Activated CD8-positive, alpha-beta T cell treated with anti-CD3 and anti-CD28 coated beads, Interleukin-2, amount 10 ng/mL, durations not matched to agents 7 days and 5 days (primary cell): ENCODE data around the gene CDH13. TPM values are rescaled to one million over a fixed set of nuclear protein-coding genes. Genes with fewer than 3 reads are reported as not detected.

Experiments
- ATAC-seq: fragments of 150-1000 bp; cut with Tn5 transposase; one replicate; pipeline ENCODE4 v1.10.0; 2021; ENCODE audit warnings: moderate library complexity
- CTCF ChIA-PET: fragments of 350-600 bp; sonication (Branson Sonifier 250); formaldehyde crosslinking; loops from one replicate; lab custom pipeline; 2021; ENCODE audit warnings: antibody characterized with exemption; lab: Charles Lee
- POLR2A ChIA-PET: fragments of 350-600 bp; sonication (Branson Sonifier 250); formaldehyde crosslinking; loops from one replicate; lab custom pipeline; 2021; ENCODE audit warnings: antibody characterized with exemption; lab: Charles Lee
- DNase-seq: peaks from one replicate; pipeline ENCODE4 v3.0.0-alpha.2; 2020
- H3K27ac Mint-ChIP-seq: one replicate; pipeline ENCODE4 v1.8.0; 2021; ENCODE audit warnings: mild to moderate bottlenecking, mixed read lengths
- H3K27me3 Mint-ChIP-seq: one replicate; pipeline ENCODE4 v1.8.0; 2021; ENCODE audit warnings: low read depth, mixed read lengths
- H3K36me3 Mint-ChIP-seq: one replicate; pipeline ENCODE4 v1.8.0; 2021; ENCODE audit warnings: low read depth, mixed read lengths
- H3K4me1 Mint-ChIP-seq: one replicate; pipeline ENCODE4 v1.8.0; 2021; ENCODE audit warnings: low read depth, mixed read lengths
- H3K4me3 Mint-ChIP-seq: one replicate; pipeline ENCODE4 v1.8.0; 2021; ENCODE audit warnings: mild to moderate bottlenecking, mixed read lengths
- H3K9me3 Mint-ChIP-seq: one replicate; pipeline ENCODE4 v1.8.0; 2022; ENCODE audit warnings: mixed read lengths; ENCODE audit not compliant: insufficient read depth
- total RNA-seq, 2 experiments: library from RNA; stranded (reverse); gene quantifications; one replicate each; pipeline ENCODE4 v1.2.3, GENCODE V29; 2021

Gene CDH13
- total RNA-seq, 2 experiments from 2014 or later, result not detected

DNA sequence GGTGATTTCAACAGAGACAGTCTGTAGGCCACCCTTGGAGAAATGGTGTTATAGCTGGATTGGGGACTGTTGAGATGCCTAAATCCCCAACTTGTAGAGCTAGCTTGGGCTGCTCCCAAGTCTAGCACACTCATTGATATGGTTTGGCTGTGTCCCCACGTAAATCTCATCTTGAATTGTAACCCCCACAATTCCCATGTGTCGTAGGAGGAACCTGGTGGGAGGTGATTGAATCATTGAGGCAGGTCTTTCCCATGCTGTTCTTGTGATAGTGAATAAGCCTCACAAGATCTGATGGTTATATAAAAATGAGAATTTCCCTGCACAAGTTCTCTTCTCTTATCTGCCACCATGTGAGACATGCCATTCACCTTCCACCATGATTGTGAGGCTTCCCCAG is 536.0 kb downstream of the CDH13 start:
- ChIA-PET POLR2A (no interaction called here), CTCF (no interaction called here)
- no peak for DNase-seq
- Mint-ChIP-seq H3K9me3 (no peaks in the 10 kb centered on the region), H3K4me1 (no peaks in the 10 kb centered on the region), H3K4me3 (no peak overlapping the region), H3K27ac (no peak overlapping the region), H3K36me3 (no peaks in the 10 kb centered on the region), H3K27me3 (no peaks in the 10 kb centered on the region)
- no peak for ATAC-seq

DNA sequence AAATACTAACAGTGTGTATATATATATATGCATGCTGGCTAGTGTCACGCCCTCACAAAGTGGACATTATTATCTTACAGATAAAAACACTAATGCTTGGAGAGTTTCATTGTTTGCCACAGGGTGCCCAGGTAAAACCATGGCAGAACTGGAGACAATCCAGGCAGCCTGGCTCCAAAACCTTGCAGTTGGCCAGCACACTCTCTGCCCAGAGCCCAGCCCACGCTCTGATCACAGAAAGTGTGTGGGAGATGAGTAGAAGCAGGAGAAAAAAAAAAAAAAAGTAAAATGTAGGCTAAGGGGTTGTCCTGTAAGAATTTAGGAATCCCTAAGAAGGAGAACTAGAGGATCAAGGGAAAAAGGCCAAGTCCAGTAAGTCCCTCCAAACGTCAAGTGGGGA is 538.0 kb downstream of the CDH13 start:
- Mint-ChIP-seq H3K36me3 (no peaks in the 10 kb centered on the region), H3K27ac (no peak overlapping the region), H3K27me3 (no peaks in the 10 kb centered on the region), H3K4me3 (no peak overlapping the region), H3K9me3 (no peaks in the 10 kb centered on the region), H3K4me1 (no peaks in the 10 kb centered on the region)
- POLR2A ChIA-PET, result no interaction called here
- no peak for ATAC-seq
- DNase-seq, result no peak
- CTCF ChIA-PET, result no interaction called here

DNA sequence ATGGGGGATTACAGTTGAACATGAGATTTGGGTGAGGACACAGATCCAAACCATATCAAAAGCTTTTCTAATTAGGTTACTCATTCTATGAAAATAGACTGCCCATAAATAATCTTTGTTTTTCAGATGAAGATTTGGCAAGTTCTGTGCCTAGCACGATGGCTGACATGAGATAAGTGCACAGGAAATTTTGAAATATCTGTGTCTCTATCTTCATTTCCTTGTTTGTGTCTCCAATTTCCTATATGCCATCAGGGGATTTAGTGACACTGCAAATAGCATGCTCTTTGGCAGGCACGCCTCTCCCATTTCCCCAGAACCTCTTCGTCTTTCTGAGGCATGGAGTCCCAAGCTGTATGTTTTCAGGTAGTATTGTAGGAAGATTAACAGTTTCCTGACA is 544.6 kb downstream of the CDH13 start:
- Mint-ChIP-seq H3K4me1 (no peaks in the 10 kb centered on the region), H3K9me3 (no peaks in the 10 kb centered on the region), H3K36me3 (no peaks in the 10 kb centered on the region), H3K4me3 (no peak overlapping the region), H3K27me3 (no peaks in the 10 kb centered on the region), H3K27ac (no peak overlapping the region)
- ATAC-seq (no peak), DNase-seq (no peak)
- ChIA-PET POLR2A (no interaction called here), CTCF (no interaction called here)

GRCh38 chr16:83174671-83175070 is 547.9 kb downstream of the CDH13 start:
- ChIA-PET CTCF (no interaction called here), POLR2A (no interaction called here)
- ATAC-seq (no peak), DNase-seq (no peak)
- Mint-ChIP-seq H3K27me3 (no peaks in the 10 kb centered on the region), H3K4me3 (no peak overlapping the region), H3K27ac (no peak overlapping the region), H3K4me1 (no peaks in the 10 kb centered on the region), H3K9me3 (no peaks in the 10 kb centered on the region), H3K36me3 (no peaks in the 10 kb centered on the region)

GRCh38 chr16:83176802-83177201 is 550.0 kb downstream of the CDH13 start:
- DNase-seq (no peak), ATAC-seq (no peak)
- Mint-ChIP-seq H3K36me3 (no peaks in the 10 kb centered on the region), H3K4me3 (no peak overlapping the region), H3K4me1 (no peaks in the 10 kb centered on the region), H3K27me3 (no peaks in the 10 kb centered on the region), H3K9me3 (no peaks in the 10 kb centered on the region), H3K27ac (no peak overlapping the region)
- POLR2A ChIA-PET, result no interaction called here
- CTCF ChIA-PET, result no interaction called here

- ATAC-seq (no peak), DNase-seq (no peak)
- no peak overlapping the region for H3K27ac Mint-ChIP-seq
- ChIA-PET CTCF (no interaction called here), POLR2A (no interaction called here)
- no peaks in the 10 kb centered on the region for H3K4me1 Mint-ChIP-seq
- H3K9me3 Mint-ChIP-seq, result no peaks in the 10 kb centered on the region
- H3K36me3 Mint-ChIP-seq, result no peaks in the 10 kb centered on the region
- H3K27me3 Mint-ChIP-seq, result no peaks in the 10 kb centered on the region
- no peak overlapping the region for H3K4me3 Mint-ChIP-seq
These were observed 559.1 kb downstream of the CDH13 start for GRCh38 chr16:83185902-83186301.

- H3K27ac Mint-ChIP-seq, result no peak overlapping the region
- CTCF ChIA-PET, result interaction anchor here (1.2 kb wide), 1 partner anchor 169 kb away, joined by 3 read pairs; no protein-coding TSS in a partner anchor
- POLR2A ChIA-PET, result no interaction called here
- DNase-seq (no peak), ATAC-seq (no peak)
- H3K36me3 Mint-ChIP-seq, result no peaks in the 10 kb centered on the region
- no peak overlapping the region for H3K4me3 Mint-ChIP-seq
- no peaks in the 10 kb centered on the region for H3K4me1 Mint-ChIP-seq
- H3K27me3 Mint-ChIP-seq, result no peaks in the 10 kb centered on the region
- H3K9me3 Mint-ChIP-seq, result no peaks in the 10 kb centered on the region
These were observed 560.6 kb downstream of the CDH13 start for GRCh38 chr16:83187405-83187804.

DNA sequence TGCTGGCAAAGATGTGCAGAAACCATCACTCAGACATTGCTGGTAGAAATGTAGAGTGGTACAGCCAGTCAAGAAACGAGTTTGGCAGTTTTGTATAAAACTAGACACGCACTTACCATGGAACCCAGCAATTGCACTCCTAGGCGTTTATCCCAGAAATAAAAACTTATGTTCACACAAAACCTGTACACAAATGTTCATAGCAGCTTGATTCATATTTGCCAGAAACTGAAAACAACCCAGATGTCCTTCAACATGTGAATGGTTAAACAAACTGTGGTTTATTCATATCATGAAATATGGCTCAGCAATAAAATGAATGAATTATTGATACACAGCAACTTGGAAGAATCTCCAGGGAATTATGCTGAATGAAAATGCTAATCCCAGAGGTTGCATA is 570.0 kb downstream of the CDH13 start:
- DNase-seq (no peak), ATAC-seq (no peak)
- POLR2A ChIA-PET, result no interaction called here
- CTCF ChIA-PET, result no interaction called here
- Mint-ChIP-seq H3K4me3 (no peak overlapping the region), H3K27ac (no peak overlapping the region), H3K36me3 (no peaks in the 10 kb centered on the region), H3K4me1 (no peaks in the 10 kb centered on the region), H3K27me3 (no peaks in the 10 kb centered on the region), H3K9me3 (no peaks in the 10 kb centered on the region)

DNA sequence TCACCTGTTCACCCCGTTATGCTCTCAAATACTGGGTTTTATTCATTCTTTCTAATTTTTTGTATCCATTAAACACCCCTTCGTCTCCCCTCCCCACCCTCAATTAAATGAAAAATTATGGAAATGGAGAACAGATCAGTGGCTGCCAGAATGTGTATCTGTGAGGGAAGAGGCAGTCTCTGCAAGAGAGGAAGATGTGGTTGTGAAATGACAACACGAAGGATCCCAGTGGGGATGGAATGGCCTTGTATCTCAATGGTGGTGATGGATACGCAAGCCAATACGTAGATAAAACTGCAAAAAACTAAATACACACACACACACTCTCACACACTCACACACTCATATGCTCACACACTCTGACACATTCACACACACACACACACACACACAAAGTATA is 570.7 kb downstream of the CDH13 start:
- DNase-seq, result no peak
- H3K27ac Mint-ChIP-seq, result no peak overlapping the region
- no peaks in the 10 kb centered on the region for H3K9me3 Mint-ChIP-seq
- no peak overlapping the region for H3K4me3 Mint-ChIP-seq
- CTCF ChIA-PET, result no interaction called here
- H3K27me3 Mint-ChIP-seq, result no peaks in the 10 kb centered on the region
- POLR2A ChIA-PET, result no interaction called here
- ATAC-seq, result no peak
- no peaks in the 10 kb centered on the region for H3K4me1 Mint-ChIP-seq
- no peaks in the 10 kb centered on the region for H3K36me3 Mint-ChIP-seq

- Mint-ChIP-seq H3K27me3 (no peaks in the 10 kb centered on the region), H3K36me3 (no peaks in the 10 kb centered on the region), H3K4me3 (no peak overlapping the region), H3K27ac (no peak overlapping the region), H3K9me3 (no peaks in the 10 kb centered on the region), H3K4me1 (no peaks in the 10 kb centered on the region)
- DNase-seq, result no peak
- POLR2A ChIA-PET, result no interaction called here
- CTCF ChIA-PET, result no interaction called here
- no peak for ATAC-seq
These were observed 572.2 kb downstream of the CDH13 start for GRCh38 chr16:83198977-83199376.

DNA sequence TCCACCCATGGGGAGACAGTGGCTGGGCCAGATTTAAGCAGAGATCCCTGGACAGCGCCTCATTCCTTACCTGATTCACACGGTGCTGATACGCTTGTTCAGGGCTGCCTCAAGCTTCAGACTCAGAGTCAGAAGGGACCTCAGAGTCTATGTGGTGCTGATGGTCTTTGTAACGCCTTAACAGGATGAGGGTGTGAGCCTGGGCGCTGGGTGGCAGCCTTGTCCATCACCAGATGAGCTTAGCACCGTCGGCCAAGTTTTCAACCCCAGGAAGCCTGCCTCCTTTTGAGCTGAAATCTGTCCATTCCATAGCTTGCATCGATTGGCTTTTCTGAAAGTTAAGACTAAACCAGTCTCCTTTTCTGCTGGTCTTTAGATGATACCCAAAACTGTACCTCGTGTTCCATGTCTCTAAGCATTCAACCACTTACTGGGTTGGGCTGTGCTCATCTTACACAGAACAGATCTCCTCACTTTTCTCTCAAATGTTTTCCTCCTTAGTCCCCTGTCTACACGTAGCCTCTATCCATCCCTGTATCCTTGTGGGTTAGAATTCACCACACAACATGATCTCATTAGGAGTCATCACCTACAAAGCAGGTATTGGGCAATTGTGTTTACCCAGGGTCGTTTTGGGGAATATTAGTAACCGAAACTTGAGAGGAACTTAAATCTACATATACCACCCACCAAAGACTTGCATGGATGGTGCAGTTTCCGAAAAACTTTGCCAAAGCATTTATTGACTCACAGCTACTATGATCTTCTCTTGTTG is 573.4 kb downstream of the CDH13 start:
- ChIA-PET POLR2A (no interaction called here), CTCF (no interaction called here)
- H3K27ac Mint-ChIP-seq, result no peak overlapping the region
- no peaks in the 10 kb centered on the region for H3K27me3 Mint-ChIP-seq
- H3K36me3 Mint-ChIP-seq, result no peaks in the 10 kb centered on the region
- no peaks in the 10 kb centered on the region for H3K4me1 Mint-ChIP-seq
- no peak for DNase-seq
- no peaks in the 10 kb centered on the region for H3K9me3 Mint-ChIP-seq
- no peak overlapping the region for H3K4me3 Mint-ChIP-seq
- no peak for ATAC-seq

DNA sequence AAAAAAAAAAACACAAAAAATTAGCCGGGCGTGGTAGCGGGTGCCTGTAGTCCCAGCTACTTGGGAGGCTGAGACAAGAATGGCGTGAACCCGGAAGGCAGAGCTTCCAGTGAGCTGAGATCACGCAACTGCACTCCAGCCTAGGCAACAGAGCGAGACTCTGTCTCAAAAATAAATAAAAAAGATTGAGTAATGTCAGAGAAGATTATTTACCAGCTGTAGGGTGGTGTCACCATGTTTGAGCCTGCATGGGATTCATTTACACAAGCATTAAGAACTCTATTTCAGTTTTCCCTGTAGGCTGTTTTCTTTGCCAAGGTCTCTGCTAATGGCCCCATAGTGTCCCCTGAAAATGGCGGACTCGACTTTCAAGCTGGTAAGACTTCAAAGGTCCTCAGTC is 575.0 kb downstream of the CDH13 start:
- ChIA-PET POLR2A (no interaction called here), CTCF (no interaction called here)
- Mint-ChIP-seq H3K36me3 (no peaks in the 10 kb centered on the region), H3K4me1 (no peaks in the 10 kb centered on the region), H3K4me3 (no peak overlapping the region), H3K27ac (no peak overlapping the region), H3K27me3 (no peaks in the 10 kb centered on the region), H3K9me3 (no peaks in the 10 kb centered on the region)
- no peak for DNase-seq
- ATAC-seq, result no peak

DNA sequence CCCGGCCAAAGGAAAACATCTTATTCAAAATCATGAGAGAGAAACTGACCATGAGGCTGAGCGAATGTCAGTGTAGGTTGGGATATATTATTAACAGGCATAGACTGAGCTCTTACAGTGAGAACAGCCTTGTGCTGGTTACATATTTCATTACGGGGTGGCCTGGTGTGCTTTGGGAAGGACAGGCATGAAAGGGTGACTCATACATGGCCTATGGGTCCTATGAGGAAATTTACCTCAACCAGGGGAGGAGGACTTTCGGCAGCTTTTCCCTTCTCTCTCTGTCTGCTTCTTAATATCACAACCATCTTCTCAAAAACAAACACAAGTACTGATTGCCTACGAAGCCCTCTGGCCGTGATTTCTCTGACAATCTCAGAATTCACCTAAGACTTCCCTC is 579.1 kb downstream of the CDH13 start:
- no peak overlapping the region for H3K4me3 Mint-ChIP-seq
- no peaks in the 10 kb centered on the region for H3K4me1 Mint-ChIP-seq
- CTCF ChIA-PET, result no interaction called here

More for the DNA sequence above, 579.1 kb downstream of the CDH13 start:
- Mint-ChIP-seq H3K27me3 (no peaks in the 10 kb centered on the region), H3K27ac (no peak overlapping the region), H3K36me3 (no peaks in the 10 kb centered on the region), H3K9me3 (no peaks in the 10 kb centered on the region)
- POLR2A ChIA-PET, result no interaction called here
- ATAC-seq, result no peak
- no peak for DNase-seq
